GM23338 (cell line): ENCODE results near the gene ARMC5. TPM values are rescaled to one million over a fixed set of nuclear protein-coding genes. Genes with fewer than 3 reads are reported as not detected.

ENCODE experiments used
- ATAC-seq: fragments of 200-7000 bp; cut with Tn5 transposase; 3 replicates; pipeline ENCODE4 v1.9.1; 2020
- DNase-seq: peaks from one replicate; pipeline ENCODE4 v3.0.0-alpha.2; 2015; ENCODE audit warnings: low spot score
- H2AFZ ChIP-seq: fragments of 200-600 bp; sonication (generic); 2 replicates; pipeline ENCODE4 v1.8.0; 2016; ENCODE audit warnings: antibody characterized with exemption, mild to moderate bottlenecking, moderate library complexity
- H3F3A ChIP-seq: fragments of 200-600 bp; sonication (generic); replicated peaks from 2 replicates; pipeline ENCODE4 v1.8.0; 2017; ENCODE audit warnings: antibody characterized with exemption, mixed run types, low read depth
- H3K27ac ChIP-seq: fragments of 200-600 bp; sonication (generic); 2 replicates; pipeline ENCODE4 v1.6.1; 2016; ENCODE audit warnings: low read depth
- H3K27me3 ChIP-seq: fragments of 200-600 bp; sonication (generic); 2 replicates; pipeline ENCODE4 v1.8.0; 2016; ENCODE audit warnings: mild to moderate bottlenecking, mixed run types, moderate library complexity; ENCODE audit not compliant: insufficient read depth
- H3K36me3 ChIP-seq: fragments of 200-600 bp; sonication (generic); 2 replicates; pipeline ENCODE4 v1.8.0; 2016; ENCODE audit warnings: mild to moderate bottlenecking; ENCODE audit not compliant: insufficient read depth
- H3K4me1 ChIP-seq: fragments of 200-600 bp; sonication (generic); 2 replicates; pipeline ENCODE4 v1.8.0; 2016; ENCODE audit warnings: mild to moderate bottlenecking, moderate library complexity; ENCODE audit not compliant: insufficient read depth
- H3K4me2 ChIP-seq: fragments of 200-600 bp; sonication (generic); 2 replicates; pipeline ENCODE4 v1.7.1; 2017; ENCODE audit warnings: mixed run types
- H3K4me3 ChIP-seq: fragments of 200-600 bp; sonication (generic); 2 replicates; pipeline ENCODE4 v1.6.1; 2016; ENCODE audit warnings: mixed run types
- H3K79me2 ChIP-seq: fragments of 200-600 bp; sonication (generic); replicated peaks from 2 replicates; pipeline ENCODE4 v1.8.0; 2017; ENCODE audit warnings: mild to moderate bottlenecking; ENCODE audit not compliant: insufficient read depth
- H3K9me2 ChIP-seq: fragments of 200-600 bp; sonication (generic); 2 replicates; pipeline ENCODE4 v1.8.0; 2017; ENCODE audit not compliant: insufficient read depth
- H4K20me1 ChIP-seq: fragments of 200-600 bp; sonication (generic); replicated peaks from 2 replicates; pipeline ENCODE4 v1.8.0; 2017; ENCODE audit warnings: mild to moderate bottlenecking; ENCODE audit not compliant: insufficient read depth
- H3K27ac Mint-ChIP-seq: 2 replicates; pipeline ENCODE4 v1.8.0; 2020; ENCODE audit warnings: inconsistent platforms, mild to moderate bottlenecking, moderate library complexity, mixed read lengths
- H3K27me3 Mint-ChIP-seq: 3 replicates; pipeline ENCODE4 v1.8.0; 2022; ENCODE audit warnings: low read depth, mild to moderate bottlenecking, moderate library complexity, mixed read lengths, inconsistent platforms; ENCODE audit not compliant: insufficient read depth, poor library complexity
- H3K36me3 Mint-ChIP-seq: 3 replicates; pipeline ENCODE4 v1.8.0; 2021; ENCODE audit warnings: low read depth, mild to moderate bottlenecking, inconsistent platforms, moderate library complexity, mixed read lengths
- H3K4me1 Mint-ChIP-seq: 3 replicates; pipeline ENCODE4 v1.8.0; 2020; ENCODE audit warnings: mild to moderate bottlenecking, inconsistent platforms, mixed read lengths
- H3K4me3 Mint-ChIP-seq: 3 replicates; pipeline ENCODE4 v1.8.0; 2021; ENCODE audit warnings: moderate library complexity, mild to moderate bottlenecking, inconsistent platforms, mixed read lengths
- H3K9me3 Mint-ChIP-seq: 3 replicates; pipeline ENCODE4 v1.8.0; 2020; ENCODE audit warnings: moderate library complexity, mild to moderate bottlenecking, inconsistent platforms, mixed read lengths
- CREB1 ChIP-seq: fragments of 250-450 bp; sonication (Bioruptor Pico); IDR thresholded peaks from 2 replicates; pipeline ENCODE4 v1.5.0; 2020; ENCODE audit warnings: low read depth, mild to moderate bottlenecking, moderate library complexity
- CTCF ChIP-seq, 2 experiments: fragments of 200-600 bp in 1 of 2; sonication (generic) in 1 of 2; conservative IDR thresholded peaks; 2 replicates each; pipeline versions ENCODE4 v1.5.1 to v1.6.1; 2016 to 2017; ENCODE audit warnings: antibody characterized with exemption in 2 of 2, low read depth in 2 of 2, mild to moderate bottlenecking in 2 of 2, moderate library complexity in 1 of 2
- ETS1 ChIP-seq: IDR thresholded peaks from 2 replicates; pipeline ENCODE4 v1.6.1; 2016; ENCODE audit warnings: antibody characterized with exemption
- EZH2 ChIP-seq: fragments of 200-600 bp; sonication (generic); IDR thresholded peaks from one replicate; pipeline ENCODE4 v1.8.0; 2017; ENCODE audit warnings: antibody characterized with exemption, mild to moderate bottlenecking, low read depth; ENCODE audit not compliant: unreplicated experiment
- EZH2phosphoT487 ChIP-seq: fragments of 200-600 bp; sonication (generic); IDR thresholded peaks from one replicate; pipeline ENCODE4 v1.8.1; 2018; ENCODE audit warnings: antibody characterized with exemption; ENCODE audit not compliant: unreplicated experiment
- JUNB ChIP-seq: IDR thresholded peaks from one replicate; pipeline ENCODE4 v1.6.1; 2016; ENCODE audit warnings: antibody characterized with exemption; ENCODE audit not compliant: unreplicated experiment
- NANOG ChIP-seq: IDR thresholded peaks from 2 replicates; pipeline ENCODE4 v1.6.1; 2016; ENCODE audit warnings: antibody characterized with exemption, borderline replicate concordance
- POLR2AphosphoS5 ChIP-seq: IDR thresholded peaks from 2 replicates; pipeline ENCODE4 v1.6.1; 2016; ENCODE audit warnings: antibody characterized with exemption, low read depth
- REST ChIP-seq: IDR thresholded peaks from one replicate; pipeline ENCODE4 v1.6.1; 2018; ENCODE audit warnings: antibody characterized with exemption; ENCODE audit not compliant: unreplicated experiment
- ZNF114 ChIP-seq: fragments of 250-450 bp; sonication (Bioruptor Pico); IDR thresholded peaks from 2 replicates; pipeline ENCODE4 v1.5.0; 2020; ENCODE audit warnings: mild to moderate bottlenecking, moderate library complexity
- ZNF331 ChIP-seq: fragments of 250-450 bp; sonication (Bioruptor Pico); IDR thresholded peaks from 2 replicates; pipeline ENCODE4 v1.5.0; 2020; ENCODE audit warnings: low read depth, mild to moderate bottlenecking, moderate library complexity
- polyA plus RNA-seq: library from polyadenylated mRNA; unstranded; fragments of >200 nt; fragmentation: Nextera tagmentation; extraction: Ambion mirVana; gene quantifications from 2 replicates; pipeline ENCODE4 v1.2.1, GENCODE V29; 2016
- total RNA-seq: library from RNA; depleted of rRNA; stranded (reverse); fragments of >200 nt; shearing (Covaris generic); gene quantifications from 2 replicates; pipeline ENCODE4 v1.2.3, GENCODE V29; 2014

ARMC5 gene
- total and polyA plus RNA-seq, 2 experiments from 2014 or later, result 5.9 to 11.3 TPM

- H3K36me3 ChIP-seq, result no peaks in the 10 kb centered on the region
- H3F3A ChIP-seq, result no peaks in the 10 kb centered on the region
- H3K36me3 Mint-ChIP-seq, result peaks cover 4% of the 10 kb centered on the region; the same call in 1 of the 3 replicates
- H3K4me2 ChIP-seq, result peak within 1 kb of the TSS; percentile 66
- peak; percentile 62 for ATAC-seq
- no peak for TF ChIP-seq ETS1
- TF ChIP-seq EZH2, result no peak
- TF ChIP-seq NANOG, result no peak
- no peak for TF ChIP-seq EZH2phosphoT487
- TF ChIP-seq CTCF (conservative IDR thresholded peaks at IDR 0.05; ENCODE audit: low read depth in 2 of 2), result no peak
- no peak for TF ChIP-seq POLR2AphosphoS5
- H3K4me1 Mint-ChIP-seq, result peaks cover 4% of the 10 kb centered on the region; the same call in 2 of the 3 replicates
- H3K9me3 Mint-ChIP-seq, result peaks cover 13% of the 10 kb centered on the region; the same call in 2 of the 3 replicates
- H4K20me1 ChIP-seq, result 0 out of 2 replicates have a peak, but pooled peaks cover 2% of the 10 kb centered on the region
- peaks cover 46% of the 10 kb centered on the region for H3K27me3 ChIP-seq
- no peaks in the 10 kb centered on the region for H3K4me1 ChIP-seq
- no peak within 1 kb of the TSS for H3K4me3 Mint-ChIP-seq
- H2AFZ ChIP-seq, result peak within 1 kb of the TSS; percentile 83; the same call in 1 of the 2 replicates
- H3K27ac ChIP-seq, result no peak within 1 kb of the TSS
- no peaks in the 10 kb centered on the region for H3K79me2 ChIP-seq
- H3K9me2 ChIP-seq, result no peaks in the 10 kb centered on the region
- no peak within 1 kb of the TSS for H3K27ac Mint-ChIP-seq
- H3K4me3 ChIP-seq, result peak within 1 kb of the TSS; percentile 46
- peak; percentile 47 for DNase-seq
- peaks cover 23% of the 10 kb centered on the region for H3K27me3 Mint-ChIP-seq
Measured at GRCh38 chr16:31428279-31428597, 31.1 kb upstream of the ARMC5 start, which contains the start of gene COX6A2. TSS of gene COX6A2 (minus strand) at chr16:31428360. CDS start at chr16:31428325, 35 bp downstream.

- no peak for ATAC-seq
- no peak for TF ChIP-seq JUNB
- no peak for TF ChIP-seq ZNF331 (CRISPR knock-in tag)
- no peak for TF ChIP-seq CREB1 (CRISPR knock-in tag)
- no peak for TF ChIP-seq NANOG
- no peak for TF ChIP-seq ZNF114 (CRISPR knock-in tag)
- TF ChIP-seq ETS1, result no peak
- TF ChIP-seq REST, result no peak
- no peak for TF ChIP-seq EZH2
- TF ChIP-seq POLR2AphosphoS5, result no peak
- no peak for TF ChIP-seq CTCF (conservative IDR thresholded peaks at IDR 0.05; ENCODE audit: low read depth in 2 of 2)
- TF ChIP-seq EZH2phosphoT487, result no peak
Measured at GRCh38 chr16:31428638-31429247, 30.6 kb upstream of the ARMC5 start.

More at GRCh38 chr16:31428638-31429247, 30.6 kb upstream of the ARMC5 start:
- Mint-ChIP-seq H3K9me3 (peaks cover 13% of the 10 kb centered on the region; the same call in 2 of the 3 replicates), H3K4me3 (no peak overlapping the region), H3K27me3 (peaks cover 26% of the 10 kb centered on the region), H3K27ac (no peak overlapping the region), H3K36me3 (peaks cover 4% of the 10 kb centered on the region; the same call in 1 of the 3 replicates), H3K4me1 (peaks cover 4% of the 10 kb centered on the region; the same call in 2 of the 3 replicates)
- peaks cover 46% of the 10 kb centered on the region for H3K27me3 ChIP-seq
- H3K36me3 ChIP-seq, result no peaks in the 10 kb centered on the region
- H3K9me2 ChIP-seq, result no peaks in the 10 kb centered on the region
- H2AFZ ChIP-seq, result no peak overlapping the region
- H3K27ac ChIP-seq, result no peak overlapping the region
- no peaks in the 10 kb centered on the region for H3K79me2 ChIP-seq
- H4K20me1 ChIP-seq, result 0 out of 2 replicates have a peak, but pooled peaks cover 2% of the 10 kb centered on the region
- H3K4me2 ChIP-seq, result peak overlapping the region; percentile 66; the same call in 1 of the 2 replicates
- no peak for DNase-seq
- no peaks in the 10 kb centered on the region for H3K4me1 ChIP-seq
- no peak overlapping the region; the same call in 1 of the 2 replicates for H3K4me3 ChIP-seq
- H3F3A ChIP-seq, result no peaks in the 10 kb centered on the region
